ENCODE data around the gene TRAPPC12. TPM values are rescaled to one million over a fixed set of nuclear protein-coding genes. Genes with fewer than 3 reads are reported as not detected.

The TRAPPC12 gene
- polyA plus RNA-seq, 10 donors, result 51.0 to 88.1 (median 61.9) TPM

Other genes starting within 250 kb of the TRAPPC12 start
- 10 to 100 TPM; 12.7 to 21.8 (median 17.3) TPM for gene EIPR1, start 1.9 kb upstream of the TRAPPC12 start, polyA plus RNA-seq (ENCODE audit: insufficient read length in 10 of 10)
- 10 to 100 TPM; 48.7 to 67.8 (median 56.4) TPM for gene ADI1, start 139.8 kb downstream of the TRAPPC12 start, polyA plus RNA-seq (ENCODE audit: insufficient read length in 10 of 10)
- 10 to 100 TPM; 15.9 to 20.7 (median 18.6) TPM for gene RNASEH1, start 178.6 kb downstream of the TRAPPC12 start, polyA plus RNA-seq (ENCODE audit: insufficient read length in 10 of 10)
- 1,000 to 10,000 TPM; 1,713 to 2,141 (median 2,026) TPM for gene RPS7, start 195.6 kb downstream of the TRAPPC12 start, polyA plus RNA-seq (ENCODE audit: insufficient read length in 10 of 10)
- gene COLEC11, start 215.4 kb downstream of the TRAPPC12 start, polyA plus RNA-seq (ENCODE audit: insufficient read length in 10 of 10), result 1 to 10 TPM in 1 of 10 donors, under 1 TPM in 7, not detected in 2; 0.26 to 1.4 (median 0.49) TPM

Measured in muscle of back (tissue), 10 donors.